ENCODE results near the gene CS.

DNA sequence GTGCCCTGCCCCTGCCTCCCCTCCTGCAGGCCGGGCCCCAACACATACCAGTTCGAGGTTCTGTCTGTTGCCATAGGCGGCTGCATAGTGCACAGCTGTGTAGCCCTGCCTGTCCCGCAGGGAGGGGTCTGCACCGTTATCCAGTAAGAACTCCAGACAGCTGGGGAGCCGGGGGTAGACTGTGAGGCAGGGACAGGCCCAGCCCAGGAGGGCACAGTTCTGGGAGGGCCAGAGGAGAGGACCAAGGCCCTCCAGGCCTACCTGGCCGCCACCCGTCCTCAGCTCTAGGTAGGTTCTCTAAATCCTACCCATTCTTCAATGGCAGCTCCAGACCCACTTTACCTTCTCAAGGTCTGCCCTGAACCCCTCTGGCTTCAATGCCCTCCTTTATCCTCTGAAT, 51.4 kb downstream of the CS start:
- no peak for TF ChIP-seq EZH2 (IDR thresholded peaks at IDR 0.05; ENCODE audit: borderline replicate concordance)
- no peak for TF ChIP-seq EZH2phosphoT487 (IDR thresholded peaks at IDR 0.05; ENCODE audit: low read depth, severe bottlenecking, unreplicated experiment)
- TF ChIP-seq, protein P1, sequence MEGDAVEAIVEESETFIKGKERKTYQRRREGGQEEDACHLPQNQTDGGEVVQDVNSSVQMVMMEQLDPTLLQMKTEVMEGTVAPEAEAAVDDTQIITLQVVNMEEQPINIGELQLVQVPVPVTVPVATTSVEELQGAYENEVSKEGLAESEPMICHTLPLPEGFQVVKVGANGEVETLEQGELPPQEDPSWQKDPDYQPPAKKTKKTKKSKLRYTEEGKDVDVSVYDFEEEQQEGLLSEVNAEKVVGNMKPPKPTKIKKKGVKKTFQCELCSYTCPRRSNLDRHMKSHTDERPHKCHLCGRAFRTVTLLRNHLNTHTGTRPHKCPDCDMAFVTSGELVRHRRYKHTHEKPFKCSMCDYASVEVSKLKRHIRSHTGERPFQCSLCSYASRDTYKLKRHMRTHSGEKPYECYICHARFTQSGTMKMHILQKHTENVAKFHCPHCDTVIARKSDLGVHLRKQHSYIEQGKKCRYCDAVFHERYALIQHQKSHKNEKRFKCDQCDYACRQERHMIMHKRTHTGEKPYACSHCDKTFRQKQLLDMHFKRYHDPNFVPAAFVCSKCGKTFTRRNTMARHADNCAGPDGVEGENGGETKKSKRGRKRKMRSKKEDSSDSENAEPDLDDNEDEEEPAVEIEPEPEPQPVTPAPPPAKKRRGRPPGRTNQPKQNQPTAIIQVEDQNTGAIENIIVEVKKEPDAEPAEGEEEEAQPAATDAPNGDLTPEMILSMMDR (IDR thresholded peaks at IDR 0.05; ENCODE audit: poor library complexity): no peak
